Measurements from ENCODE around the gene PLOD3. TPM values are rescaled to one million over a fixed set of nuclear protein-coding genes. Genes with fewer than 3 reads are reported as not detected.

The PLOD3 gene
- total RNA-seq, 2 donors from 2014 or later, result 23.9 to 56.0 TPM

DNA sequence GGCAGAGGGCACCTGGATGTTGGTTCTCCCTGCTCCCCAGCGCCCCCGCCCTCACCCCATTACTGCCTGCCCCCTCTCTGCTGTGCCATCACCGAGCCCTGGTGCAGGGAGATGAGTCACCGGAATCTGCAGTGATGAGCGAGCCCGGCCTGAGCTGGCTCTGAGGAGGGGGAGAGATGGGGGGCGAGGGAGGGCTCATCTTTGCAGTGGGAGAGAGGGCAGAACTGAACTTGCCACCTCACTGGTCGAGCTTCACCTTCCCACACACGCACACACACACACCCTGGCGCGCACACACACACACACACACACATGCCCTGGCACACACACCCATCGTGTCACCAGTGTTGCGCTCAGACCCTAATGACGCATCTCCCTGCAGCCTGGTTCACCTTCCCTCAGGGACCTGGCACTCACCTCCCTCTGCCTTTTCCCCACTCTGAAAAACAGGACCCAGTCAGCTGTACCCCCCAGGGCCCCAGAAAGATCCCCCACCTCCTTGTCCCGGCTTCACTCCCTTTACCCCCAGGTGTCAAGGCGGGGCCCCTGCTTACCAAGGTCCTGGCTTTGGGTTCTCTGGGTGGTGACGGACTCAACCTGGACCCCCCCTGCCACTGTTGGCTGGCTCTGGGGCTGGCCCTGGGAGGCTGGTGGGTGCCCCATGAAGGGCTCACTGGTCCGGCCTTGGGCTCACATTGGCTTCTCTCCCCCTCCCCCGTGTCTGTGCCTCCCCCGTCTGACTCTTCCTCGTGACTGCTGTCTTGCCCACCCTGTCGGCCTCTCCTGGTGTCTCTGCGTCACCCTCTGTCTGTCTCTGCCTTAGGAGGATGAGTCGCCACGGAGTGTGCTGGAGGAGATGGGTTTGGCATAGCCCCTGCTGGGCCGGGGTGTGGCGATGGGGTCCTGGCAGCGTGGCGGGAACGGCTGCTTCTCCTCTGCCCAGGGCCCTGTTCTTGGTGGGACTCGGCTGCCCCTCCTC is 57.4 kb downstream of the PLOD3 start:
- Histone ChIP-seq H3K36me3 (replicated peaks in 1 of 2; ENCODE audit: insufficient read depth in 1 of 2, low read depth in 2 of 2) (no peaks in the 10 kb centered on the region), H3K27me3 (peaks cover 0 to 21% of the 10 kb centered on the region in 2 donors), H3K27ac (no peak overlapping the region), H3K9me3 (no peaks in the 10 kb centered on the region), H3K4me3 (no peak overlapping the region), H3K4me1 (peaks cover 36% of the 10 kb centered on the region)
- intact Hi-C loops (cut with DNase I), result no loop called here
- DNase-seq (no peak), ATAC-seq (no peak)
- TF ChIP-seq, protein P1, sequence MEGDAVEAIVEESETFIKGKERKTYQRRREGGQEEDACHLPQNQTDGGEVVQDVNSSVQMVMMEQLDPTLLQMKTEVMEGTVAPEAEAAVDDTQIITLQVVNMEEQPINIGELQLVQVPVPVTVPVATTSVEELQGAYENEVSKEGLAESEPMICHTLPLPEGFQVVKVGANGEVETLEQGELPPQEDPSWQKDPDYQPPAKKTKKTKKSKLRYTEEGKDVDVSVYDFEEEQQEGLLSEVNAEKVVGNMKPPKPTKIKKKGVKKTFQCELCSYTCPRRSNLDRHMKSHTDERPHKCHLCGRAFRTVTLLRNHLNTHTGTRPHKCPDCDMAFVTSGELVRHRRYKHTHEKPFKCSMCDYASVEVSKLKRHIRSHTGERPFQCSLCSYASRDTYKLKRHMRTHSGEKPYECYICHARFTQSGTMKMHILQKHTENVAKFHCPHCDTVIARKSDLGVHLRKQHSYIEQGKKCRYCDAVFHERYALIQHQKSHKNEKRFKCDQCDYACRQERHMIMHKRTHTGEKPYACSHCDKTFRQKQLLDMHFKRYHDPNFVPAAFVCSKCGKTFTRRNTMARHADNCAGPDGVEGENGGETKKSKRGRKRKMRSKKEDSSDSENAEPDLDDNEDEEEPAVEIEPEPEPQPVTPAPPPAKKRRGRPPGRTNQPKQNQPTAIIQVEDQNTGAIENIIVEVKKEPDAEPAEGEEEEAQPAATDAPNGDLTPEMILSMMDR (IDR thresholded peaks at IDR 0.05), result no peak
- no peak for TF ChIP-seq POLR2A (IDR thresholded peaks at IDR 0.05)
- WGBS, 2 donors, result 78 to 88% methylated on average over 21 to 24 of the region's 31 CpGs

DNA sequence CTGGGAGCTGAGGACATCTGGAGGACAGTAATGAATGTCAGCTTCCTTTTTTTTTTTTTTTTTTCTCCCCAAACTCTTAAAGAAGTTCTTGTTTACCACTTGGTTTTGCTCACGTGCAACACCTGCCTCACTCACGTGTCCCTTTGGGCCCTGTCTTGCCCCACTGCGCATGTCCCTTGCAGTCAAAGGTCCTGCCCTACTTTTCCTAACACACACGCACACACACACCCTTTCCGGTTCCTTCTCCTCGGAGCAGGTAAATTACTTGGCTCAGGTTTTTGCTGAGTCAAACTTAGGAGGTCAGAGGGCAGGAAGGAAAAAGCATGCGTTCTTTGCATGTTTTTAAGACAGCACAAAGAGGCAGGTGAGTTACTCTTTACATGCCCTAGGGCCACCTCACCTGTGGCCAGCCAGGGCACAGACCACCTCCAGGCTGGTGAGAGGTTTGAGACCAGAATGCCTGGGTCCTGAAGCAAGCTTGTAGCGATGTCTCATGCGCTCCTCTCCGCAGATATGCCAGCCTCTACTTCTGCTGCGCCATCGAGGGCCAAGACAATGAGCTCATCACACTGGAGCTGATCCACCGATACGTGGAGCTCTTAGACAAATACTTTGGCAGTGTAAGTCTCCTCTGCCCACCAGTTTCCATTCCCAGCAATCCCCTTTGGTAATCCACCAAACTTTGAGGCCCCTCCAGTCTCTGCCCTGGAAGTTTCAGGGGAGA is 60.4 kb downstream of the PLOD3 start:
- H3K9me3 ChIP-seq, result no peaks in the 10 kb centered on the region
- no peaks in the 10 kb centered on the region for H3K27me3 ChIP-seq
- no peak for DNase-seq
- no peak overlapping the region for H3K27ac ChIP-seq
- TF ChIP-seq, protein P1 (IDR thresholded peaks at IDR 0.05), result no peak
- no peak for TF ChIP-seq POLR2A (IDR thresholded peaks at IDR 0.05)
- WGBS, 2 donors, result 84% methylated on average over 14 of the region's 14 CpGs
- no peaks in the 10 kb centered on the region for H3K36me3 ChIP-seq (replicated peaks in 1 of 2; ENCODE audit: insufficient read depth in 1 of 2, low read depth in 2 of 2)
- intact Hi-C loops (cut with DNase I), result no loop called here
- peaks cover 15% of the 10 kb centered on the region for H3K4me1 ChIP-seq
- no peak overlapping the region for H3K4me3 ChIP-seq
- ATAC-seq, result no peak

- ATAC-seq, result no peak
- peaks cover 15% of the 10 kb centered on the region for H3K4me1 ChIP-seq
- H3K36me3 ChIP-seq (replicated peaks in 1 of 2; ENCODE audit: insufficient read depth in 1 of 2, low read depth in 2 of 2), result no peaks in the 10 kb centered on the region
- no peak overlapping the region for H3K4me3 ChIP-seq
- 80 to 84% methylated on average over 5 to 6 of the region's 6 CpGs for WGBS, 2 donors
- no peak for DNase-seq
- TF ChIP-seq POLR2A (IDR thresholded peaks at IDR 0.05), result no peak
- TF ChIP-seq, protein P1 (IDR thresholded peaks at IDR 0.05), result no peak
- no peaks in the 10 kb centered on the region for H3K27me3 ChIP-seq
- H3K9me3 ChIP-seq, result no peaks in the 10 kb centered on the region
- intact Hi-C loops (cut with DNase I), result no loop called here
- H3K27ac ChIP-seq, result no peak overlapping the region
Measured at GRCh38 chr7:101156277-101156676, 61.1 kb downstream of the PLOD3 start.

Small RNA genes lying within 50 kb of the gene (microRNA-seq; reads per million reads assigned to microRNA genes)
- gene MIR4653 (ENCODE audit: borderline number of aligned reads in 2 of 2, borderline replicate concordance in 2 of 2), result 0 reads per million in 2 donors

Small RNA genes lying within 50 kb of the gene (small RNA-seq; reads per million reads assigned to genes)
- not detected for gene MIR4653

Other genes with a start within 250 kb of the PLOD3 start
- gene MUC12, start 248.0 kb downstream of the PLOD3 start, total RNA-seq, result not detected
- under 1 TPM in 1 of 2 donors, not detected in 1; 0.78 TPM for gene MUC17, start 197.5 kb downstream of the PLOD3 start, total RNA-seq
- gene TRIM56, start 132.1 kb downstream of the PLOD3 start, total RNA-seq, result 10 to 100 TPM; 13.5 to 19.4 TPM
- gene SERPINE1, start 90.5 kb downstream of the PLOD3 start, total RNA-seq, result 10 to 100 TPM; 20.2 to 36.3 TPM
- 10 to 100 TPM; 12.2 to 23.6 TPM for gene AP1S1, start 63.1 kb downstream of the PLOD3 start, total RNA-seq
- gene VGF, start 52.0 kb downstream of the PLOD3 start, total RNA-seq, result 1 to 10 TPM; 3.0 to 4.9 TPM
- gene NAT16, start 37.3 kb downstream of the PLOD3 start, total RNA-seq, result under 1 TPM in 1 of 2 donors, not detected in 1; 0.26 TPM
- gene MOGAT3, start 16.5 kb downstream of the PLOD3 start, total RNA-seq, result not detected
- 10 to 100 TPM; 51.4 to 74.8 TPM for gene ZNHIT1, start 584 bp upstream of the PLOD3 start, total RNA-seq
- 10 to 100 TPM in 1 of 2 donors, 1 to 10 TPM in 1; 7.3 to 22.1 TPM for gene CLDN15, start 20.2 kb upstream of the PLOD3 start, total RNA-seq
- 100 to 1,000 TPM in 1 of 2 donors, 10 to 100 TPM in 1; 88.2 to 148 TPM for gene FIS1, start 27.5 kb upstream of the PLOD3 start, total RNA-seq
- 10 to 100 TPM; 18.7 to 31.0 TPM for gene IFT22, start 104.2 kb upstream of the PLOD3 start, total RNA-seq
- gene COL26A1, start 145.3 kb upstream of the PLOD3 start, total RNA-seq, result 1 to 10 TPM in 1 of 2 donors, under 1 TPM in 1; 0.78 to 2.0 TPM